HG02970 (cell line): ENCODE data around the gene IGSF23.
"Not testable (repeated sequence)": the region's sequence is repeated elsewhere in the genome, so short reads cannot be mapped to it uniquely, and the experiment has no call there.

Source experiments
- ATAC-seq: cut with Tn5 transposase; IDR thresholded peaks from one replicate; pipeline ENCODE4 v1.9.1; 2021; ENCODE audit warnings: mild to moderate bottlenecking, moderate library complexity, moderate number of reproducible peaks; ENCODE audit not compliant: unreplicated experiment, low FRiP score

Gene IGSF23

GRCh38 chr19:44684396-44684795 lies 71.0 kb downstream of the IGSF23 start:
- ATAC-seq = not testable (repeated sequence)

- no peak for ATAC-seq
Observed at GRCh38 chr19:44684892-44685863, 71.8 kb downstream of the IGSF23 start.

GRCh38 chr19:44685877-44686276 lies 72.5 kb downstream of the IGSF23 start:
- no peak for ATAC-seq
